Right atrium auricular region (tissue), 2 donors: ENCODE data around the gene SLC16A7. TPM values are rescaled to one million over a fixed set of nuclear protein-coding genes. Genes with fewer than 3 reads are reported as not detected.

Experiments
- DNase-seq: peaks from one replicate; pipeline ENCODE4 v3.0.0-alpha.2; 2019; ENCODE audit warnings: low spot score
- H3K27ac ChIP-seq, 2 donors: fragments of 200-600 bp; sonication (generic); 1 replicate in 1 of 2; 2 replicates in 1 of 2; pipeline ENCODE4 v1.5.1; 2016 to 2019
- H3K27me3 ChIP-seq, 2 donors: fragments of 200-600 bp; sonication (generic); one replicate each; pipeline versions ENCODE4 v1.5.1 to v1.6.0; 2017 to 2019
- H3K36me3 ChIP-seq: fragments of 200-600 bp; sonication (generic); one replicate; pipeline ENCODE4 v1.5.1; 2016
- H3K4me1 ChIP-seq, 2 donors: fragments of 200-600 bp; sonication (generic); one replicate each; pipeline versions ENCODE4 v1.5.1 to v1.6.0; 2017 to 2019
- H3K4me3 ChIP-seq, 2 donors: fragments of 200-600 bp; sonication (generic); 1 replicate in 1 of 2; 2 replicates in 1 of 2; pipeline ENCODE4 v1.5.1; 2017 to 2019; ENCODE audit warnings: mild to moderate bottlenecking in 1 of 2, moderate library complexity in 1 of 2
- H3K9me3 ChIP-seq, 2 donors: fragments of 200-600 bp; sonication (generic); one replicate each; pipeline ENCODE4 v1.5.1; 2019
- CTCF ChIP-seq, 2 donors: fragments of 200-600 bp; sonication (generic); IDR thresholded peaks; one replicate each; pipeline ENCODE4 v1.5.1; 2019; ENCODE audit warnings: antibody characterized with exemption in 2 of 2
- total RNA-seq, 2 donors: library from RNA; depleted of rRNA; stranded (reverse); fragments of >200 nt; gene quantifications; one replicate each; pipeline ENCODE4 v1.1.0, GENCODE V29; 2016

SLC16A7 gene
- total RNA-seq, 2 donors from 2014 or later, result 61.0 to 139 TPM

- H3K36me3 ChIP-seq, result no peaks in the 10 kb centered on the region
- no peak overlapping the region for H3K4me3 ChIP-seq
- no peak for TF ChIP-seq CTCF (IDR thresholded peaks at IDR 0.05)
- DNase-seq, result no peak
- H3K27ac ChIP-seq, result no peak overlapping the region
- no peaks in the 10 kb centered on the region for H3K4me1 ChIP-seq
- peaks cover 0 to 7% of the 10 kb centered on the region in 2 donors for H3K9me3 ChIP-seq
- H3K27me3 ChIP-seq, result no peaks in the 10 kb centered on the region
Observed at GRCh38 chr12:59768031-59768430, 172.2 kb downstream of the SLC16A7 start.

GRCh38 chr12:59780605-59781135 lies 184.8 kb downstream of the SLC16A7 start:
- no peak overlapping the region for H3K4me3 ChIP-seq
- no peaks in the 10 kb centered on the region for H3K27me3 ChIP-seq
- no peak for DNase-seq
- H3K36me3 ChIP-seq, result no peaks in the 10 kb centered on the region
- H3K4me1 ChIP-seq, result no peaks in the 10 kb centered on the region
- peak in 1 of 2 donors; percentile 60 for TF ChIP-seq CTCF (IDR thresholded peaks at IDR 0.05)
- no peak overlapping the region for H3K27ac ChIP-seq
- no peaks in the 10 kb centered on the region for H3K9me3 ChIP-seq

GRCh38 chr12:59787610-59788009 lies 191.8 kb downstream of the SLC16A7 start:
- Histone ChIP-seq H3K27ac (no peak overlapping the region), H3K27me3 (no peaks in the 10 kb centered on the region), H3K36me3 (no peaks in the 10 kb centered on the region), H3K4me3 (no peak overlapping the region), H3K9me3 (no peaks in the 10 kb centered on the region), H3K4me1 (no peaks in the 10 kb centered on the region)
- no peak for DNase-seq
- TF ChIP-seq CTCF (IDR thresholded peaks at IDR 0.05), result no peak

- DNase-seq, result no peak
- Histone ChIP-seq H3K4me3 (no peak overlapping the region), H3K36me3 (no peaks in the 10 kb centered on the region), H3K4me1 (no peaks in the 10 kb centered on the region), H3K27ac (no peak overlapping the region), H3K9me3 (peaks cover 0 to 3% of the 10 kb centered on the region in 2 donors), H3K27me3 (no peaks in the 10 kb centered on the region)
- no peak for TF ChIP-seq CTCF (IDR thresholded peaks at IDR 0.05)
Observed at GRCh38 chr12:59792647-59793046, 196.8 kb downstream of the SLC16A7 start.

- Histone ChIP-seq H3K27ac (no peak overlapping the region), H3K9me3 (no peaks in the 10 kb centered on the region), H3K36me3 (no peaks in the 10 kb centered on the region), H3K27me3 (no peaks in the 10 kb centered on the region), H3K4me1 (peaks cover 0 to 9% of the 10 kb centered on the region in 2 donors), H3K4me3 (no peak overlapping the region)
- no peak for DNase-seq
- TF ChIP-seq CTCF (IDR thresholded peaks at IDR 0.05), result no peak
Observed at GRCh38 chr12:59803735-59804134, 207.9 kb downstream of the SLC16A7 start.

- no peak overlapping the region for H3K27ac ChIP-seq
- no peak overlapping the region for H3K4me3 ChIP-seq
- no peaks in the 10 kb centered on the region for H3K9me3 ChIP-seq
- no peaks in the 10 kb centered on the region for H3K36me3 ChIP-seq
- H3K27me3 ChIP-seq, result no peaks in the 10 kb centered on the region
- DNase-seq, result no peak
- H3K4me1 ChIP-seq, result peaks cover 0 to 9% of the 10 kb centered on the region in 2 donors
- TF ChIP-seq CTCF (IDR thresholded peaks at IDR 0.05), result peak; percentile 65 to 83
Observed at GRCh38 chr12:59808317-59808910, 212.6 kb downstream of the SLC16A7 start.
